Thyroid gland (tissue), 4 donors: ENCODE results near the gene DNAH3. TPM values are rescaled to one million over a fixed set of nuclear protein-coding genes. Genes with fewer than 3 reads are reported as not detected.
"Not testable (repeated sequence)": the region's sequence is repeated elsewhere in the genome, so short reads cannot be mapped to it uniquely, and the experiment has no call there.

Source experiments
- DNase-seq, 2 donors: peaks; one replicate each; pipeline ENCODE4 v3.0.0-alpha.2; 2019
- H3K27ac ChIP-seq, 3 donors: fragments of 200-600 bp; sonication (generic); 1 replicate in 2 of 3; 2 replicates in 1 of 3; pipeline ENCODE4 v1.5.1; 2016 to 2019; ENCODE audit warnings: mild to moderate bottlenecking in 1 of 3, moderate library complexity in 1 of 3
- H3K27me3 ChIP-seq: fragments of 200-600 bp; sonication (generic); one replicate; pipeline ENCODE4 v1.5.1; 2019
- H3K36me3 ChIP-seq, 2 donors: fragments of 200-600 bp; sonication (generic); one replicate each; pipeline ENCODE4 v1.5.1; 2016 to 2019
- H3K4me1 ChIP-seq, 2 donors: fragments of 200-600 bp; sonication (generic); one replicate each; pipeline ENCODE4 v1.5.1; 2017 to 2019
- H3K4me3 ChIP-seq, 3 donors: fragments of 200-600 bp; sonication (generic); replicated peaks in 1 of 3; 1 replicate in 2 of 3; 2 replicates in 1 of 3; pipeline ENCODE4 v1.5.1; 2016; ENCODE audit warnings: mild to moderate bottlenecking in 1 of 3
- H3K9me3 ChIP-seq: fragments of 200-600 bp; sonication (generic); one replicate; pipeline ENCODE4 v1.5.1; 2017
- CTCF ChIP-seq, 6 experiments: fragments of 200-600 bp in 3 of 6; fragments of 450-650 bp in 3 of 6; sonication (generic) in 3 of 6; IDR thresholded peaks; one replicate each; pipeline ENCODE4 v1.5.1; 2016 to 2019; ENCODE audit warnings: antibody characterized with exemption in 6 of 6, mild to moderate bottlenecking in 2 of 6, inconsistent platforms in 1 of 6, moderate library complexity in 1 of 6
- POLR2A ChIP-seq, 2 donors: fragments of 450-650 bp; IDR thresholded peaks; one replicate each; pipeline ENCODE4 v1.6.1; 2017; ENCODE audit warnings: antibody characterized with exemption in 2 of 2, mild to moderate bottlenecking in 2 of 2, moderate library complexity in 1 of 2
- WGBS, 2 donors: methylation state at CpG; one replicate each; pipeline ENCODE4 v1.1.5; 2017; 5-methylcytosine and 5-hydroxymethylcytosine counted together
- intact Hi-C: fragments of 100-400 bp; cut with DNase I; formaldehyde crosslinking; loops from one replicate; pipeline ENCODE4 v1.15.1; 2023
- total RNA-seq, 4 donors: library from RNA; depleted of rRNA; stranded (reverse); fragments of >200 nt; gene quantifications; one replicate each; pipeline ENCODE4 v1.2.3, GENCODE V29; 2016

Gene DNAH3
- total RNA-seq, 4 donors from 2014 or later: 0.15 TPM; not detected in 3

- 78 to 83% methylated on average over 2 of the region's 2 CpGs for WGBS, 2 donors
- DNase-seq: no peak
- Histone ChIP-seq H3K9me3 (no peaks in the 10 kb centered on the region), H3K27ac (no peak overlapping the region), H3K36me3 (no peaks in the 10 kb centered on the region), H3K4me3 (no peak overlapping the region), H3K4me1 (no peaks in the 10 kb centered on the region), H3K27me3 (no peaks in the 10 kb centered on the region)
- intact Hi-C loops: no loop called here
- TF ChIP-seq CTCF (IDR thresholded peaks at IDR 0.05) (no peak), POLR2A (IDR thresholded peaks at IDR 0.05) (no peak)
These were observed 29.6 kb downstream of the DNAH3 start for GRCh38 chr16:21120976-21121520.

GRCh38 chr16:21117567-21117966, 33.1 kb downstream of the DNAH3 start:
- H3K9me3 ChIP-seq: no peaks in the 10 kb centered on the region
- no peak overlapping the region for H3K4me3 ChIP-seq
- no peaks in the 10 kb centered on the region for H3K4me1 ChIP-seq
- DNase-seq: no peak
- WGBS, 2 donors: 87 to 92% methylated on average over 4 of the region's 4 CpGs
- no peak for TF ChIP-seq CTCF (IDR thresholded peaks at IDR 0.05)
- no peak for TF ChIP-seq POLR2A (IDR thresholded peaks at IDR 0.05)
- no peak overlapping the region for H3K27ac ChIP-seq
- no peaks in the 10 kb centered on the region for H3K27me3 ChIP-seq
- H3K36me3 ChIP-seq: no peaks in the 10 kb centered on the region
- intact Hi-C loops: no loop called here

- TF ChIP-seq POLR2A (IDR thresholded peaks at IDR 0.05) (no peak), CTCF (IDR thresholded peaks at IDR 0.05) (no peak)
- no peaks in the 10 kb centered on the region for H3K4me1 ChIP-seq
- no peak overlapping the region for H3K27ac ChIP-seq
- H3K4me3 ChIP-seq: no peak overlapping the region
- no peaks in the 10 kb centered on the region for H3K36me3 ChIP-seq
- intact Hi-C loops: no loop called here
- no peaks in the 10 kb centered on the region for H3K9me3 ChIP-seq
- DNase-seq: no peak
- WGBS, 2 donors: 49 to 57% methylated on average over 13 of the region's 13 CpGs
- H3K27me3 ChIP-seq: no peaks in the 10 kb centered on the region
These were observed 34.4 kb downstream of the DNAH3 start for GRCh38 chr16:21116148-21116693.

- H3K27me3 ChIP-seq, DNase-seq, H3K4me1 ChIP-seq, H3K9me3 ChIP-seq, H3K36me3 ChIP-seq, intact Hi-C loops, H3K4me3 ChIP-seq, H3K27ac ChIP-seq: not testable (repeated sequence)
- WGBS, 2 donors: 94 to 96% methylated on average over 4 of the region's 4 CpGs
These were observed 35.1 kb downstream of the DNAH3 start for GRCh38 chr16:21115551-21115950.

GRCh38 chr16:21103941-21104860, 46.4 kb downstream of the DNAH3 start:
- DNase-seq: peak in 1 of 2 donors; percentile 7
- Histone ChIP-seq H3K36me3 (no peaks in the 10 kb centered on the region), H3K4me1 (no peaks in the 10 kb centered on the region), H3K9me3 (no peaks in the 10 kb centered on the region), H3K27me3 (no peaks in the 10 kb centered on the region), H3K27ac (no peak overlapping the region), H3K4me3 (no peak overlapping the region)
- WGBS, 2 donors: 35 to 43% methylated on average over 9 of the region's 9 CpGs
- intact Hi-C loops: no loop called here
- TF ChIP-seq CTCF (IDR thresholded peaks at IDR 0.05) (no peak), POLR2A (IDR thresholded peaks at IDR 0.05) (no peak)
